Umbilical cord (tissue), 1 donor: ENCODE results near the gene TSKU. TPM values are rescaled to one million over a fixed set of nuclear protein-coding genes. Genes with fewer than 3 reads are reported as not detected.

Source experiments
- total RNA-seq: library from RNA; depleted of rRNA; stranded (reverse); fragments of >200 nt; gene quantifications from one replicate; pipeline ENCODE4 v1.2.3, GENCODE V29; 2014; ENCODE audit warnings: low replicate concordance; ENCODE audit not compliant: insufficient read depth

The TSKU gene
- total RNA-seq, 1 donor from 2014 or later = 13.5 TPM

Other genes with a start within 250 kb of the TSKU start
- 47.2 TPM for gene LRRC32, start 112.6 kb upstream of the TSKU start, total RNA-seq
- 16.1 TPM for gene ACER3, start 77.6 kb downstream of the TSKU start, total RNA-seq